ELR (cell line): ENCODE results near the gene BBLN.

Source experiments
- DNase-seq: peaks from one replicate; pipeline ENCODE4 v3.0.0-alpha.2; 2015; ENCODE audit warnings: low read depth

BBLN gene

GRCh38 chr9:128191406-128192046 lies 31.5 kb downstream of the BBLN start, which contains the start of gene CIZ1:
Gene CIZ1 (minus strand): TSS chr9:128191572. CDS start chr9:128190857, 715 bp downstream.
- peak; percentile 86 for DNase-seq

- peak; percentile 95 for DNase-seq
Measured at GRCh38 chr9:128192601-128193371, 32.7 kb downstream of the BBLN start.

- no peak for DNase-seq
Measured at GRCh38 chr9:128193469-128194096, 33.5 kb downstream of the BBLN start.

GRCh38 chr9:128201441-128202369 lies 41.6 kb downstream of the BBLN start:
- peak; percentile 90 for DNase-seq

GRCh38 chr9:128202648-128203023 lies 42.6 kb downstream of the BBLN start:
- no peak for DNase-seq

- peak; percentile 76 for DNase-seq
Measured at GRCh38 chr9:128203024-128203706, 43.1 kb downstream of the BBLN start, which contains the start of gene DNM1. Gene DNM1 (plus strand): TSS chr9:128203379. CDS start chr9:128203471, 92 bp downstream.

- DNase-seq: peak; percentile 72
Measured at GRCh38 chr9:128203707-128204551, 43.9 kb downstream of the BBLN start.

GRCh38 chr9:128204858-128205257 lies 44.8 kb downstream of the BBLN start:
- no peak for DNase-seq

GRCh38 chr9:128205296-128205944 lies 45.4 kb downstream of the BBLN start:
- DNase-seq: no peak

- no peak for DNase-seq
Measured at GRCh38 chr9:128206484-128206883, 46.4 kb downstream of the BBLN start.

- no peak for DNase-seq
Measured at GRCh38 chr9:128206916-128207910, 47.1 kb downstream of the BBLN start.

- DNase-seq: no peak
Measured at GRCh38 chr9:128208386-128208785, 48.3 kb downstream of the BBLN start.

- DNase-seq: no peak
Measured at GRCh38 chr9:128208946-128209669, 49.0 kb downstream of the BBLN start.

GRCh38 chr9:128211186-128211980 lies 51.3 kb downstream of the BBLN start:
- DNase-seq: peak; percentile 20

GRCh38 chr9:128211981-128212281 lies 51.9 kb downstream of the BBLN start:
- no peak for DNase-seq
